Fibroblast of peridontal ligament (primary cell): Measurements from ENCODE around the gene WBP4.
"Not testable (repeated sequence)": the region's sequence is repeated elsewhere in the genome, so short reads cannot be mapped to it uniquely, and the experiment has no call there.

Experiments used
- DNase-seq: peaks from one replicate; pipeline ENCODE4 v3.0.0-alpha.2; 2010; ENCODE audit errors: extremely low read depth

WBP4 gene

DNA sequence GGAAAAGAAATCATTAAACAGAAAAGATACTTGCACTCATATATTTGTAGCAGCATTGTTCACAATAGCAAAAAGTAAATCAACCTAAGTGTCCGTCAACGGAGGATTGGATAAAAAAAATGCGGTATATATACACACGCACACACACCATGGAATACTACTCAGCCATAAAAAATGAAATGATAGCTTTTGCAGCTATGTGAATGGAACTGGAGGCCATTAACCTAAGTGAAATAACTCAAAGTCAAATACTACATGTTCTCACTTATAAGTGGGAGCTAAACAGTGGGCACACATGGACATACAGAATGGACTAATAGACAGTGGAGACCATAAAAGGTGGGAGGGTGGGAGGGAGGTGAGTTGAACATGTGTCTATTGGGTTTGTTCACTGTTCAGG lies 18.4 kb downstream of the WBP4 start:
- no peak for DNase-seq

DNA sequence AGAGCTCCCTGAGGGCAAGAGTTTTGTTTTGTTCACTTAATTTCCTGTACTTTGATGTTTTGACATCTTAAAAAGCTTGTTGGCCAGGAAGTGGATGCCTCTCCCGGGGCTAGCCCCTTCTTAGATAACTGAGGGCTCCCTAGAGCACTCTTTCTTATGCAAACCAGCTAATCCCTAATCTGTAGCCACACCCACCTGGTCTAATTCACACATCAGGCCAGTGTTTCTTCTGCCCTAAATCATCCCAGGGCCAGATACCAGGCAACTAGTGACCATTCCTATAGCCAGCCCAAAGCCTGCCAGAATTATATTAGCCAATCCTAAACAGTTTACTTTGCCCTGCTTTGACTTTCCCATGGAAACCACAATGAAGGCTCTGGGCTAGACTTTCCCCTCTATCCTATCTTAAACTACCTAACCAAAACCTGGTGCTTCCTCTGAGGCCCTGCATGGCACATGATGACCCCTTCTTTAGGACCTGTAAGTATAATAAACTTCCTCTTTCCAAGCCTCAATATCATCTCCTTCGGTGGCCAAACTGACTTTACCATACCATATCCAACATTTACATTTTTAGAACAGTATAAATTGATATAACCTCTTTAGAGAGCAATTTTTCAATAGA lies 24.8 kb downstream of the WBP4 start:
- peak; percentile 30 for DNase-seq

DNA sequence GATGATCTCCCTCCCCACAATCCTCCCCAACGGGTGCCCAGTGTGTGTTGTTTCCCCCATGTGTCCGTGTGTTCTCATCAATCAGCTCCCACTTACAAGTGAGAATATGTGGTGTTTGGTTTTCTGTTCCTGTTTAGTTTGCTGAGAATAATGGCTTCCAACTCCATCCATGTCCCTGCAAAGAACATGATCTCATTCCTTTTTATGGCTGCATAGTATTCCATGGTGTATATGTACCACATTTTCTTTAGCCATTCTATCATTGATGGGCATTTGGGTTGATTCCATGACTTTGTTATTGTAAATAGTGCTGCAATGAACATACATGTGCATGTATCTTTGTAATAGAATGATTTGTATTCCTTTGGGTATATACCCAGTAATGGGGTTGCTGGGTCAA lies 34.4 kb downstream of the WBP4 start:
- DNase-seq: not testable (repeated sequence)

DNA sequence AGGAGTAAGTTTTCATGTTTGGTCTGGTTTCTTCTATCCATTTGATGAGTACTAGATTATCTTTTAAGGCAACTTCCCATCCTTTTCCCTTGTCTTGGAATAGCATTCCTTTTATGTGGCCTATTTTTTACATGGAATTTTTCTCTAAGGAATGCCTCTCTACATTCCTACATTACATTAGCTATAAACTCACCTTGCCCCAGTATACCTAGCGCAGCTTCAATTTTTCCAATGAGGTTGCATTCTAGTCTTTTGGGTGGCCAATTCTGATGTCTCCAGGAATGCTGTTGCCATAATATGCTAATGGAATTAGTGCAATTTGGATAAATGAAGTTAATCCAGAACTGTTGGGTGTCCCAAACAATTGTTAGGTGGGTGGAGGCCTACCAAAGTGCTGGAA lies 37.5 kb downstream of the WBP4 start:
- DNase-seq: no peak

DNA sequence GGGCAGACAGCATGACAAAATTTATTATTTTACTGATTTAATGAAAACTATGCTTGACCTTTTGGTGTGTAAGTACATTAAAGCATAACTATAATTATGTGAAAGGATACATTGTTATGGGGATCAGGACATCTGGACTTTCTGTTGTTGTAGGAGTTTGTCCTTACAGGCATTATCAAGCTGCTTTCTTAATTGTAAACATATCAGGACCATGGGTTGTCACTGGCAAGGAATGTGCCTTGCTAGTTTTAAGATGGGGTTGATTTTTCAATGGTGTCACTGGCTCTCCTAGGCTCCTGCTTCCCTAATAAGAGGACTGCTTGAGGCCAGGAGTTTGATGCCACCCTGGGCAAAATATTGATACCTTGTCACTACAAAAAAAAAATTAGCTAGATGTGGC lies 38.7 kb downstream of the WBP4 start:
- DNase-seq: no peak

DNA sequence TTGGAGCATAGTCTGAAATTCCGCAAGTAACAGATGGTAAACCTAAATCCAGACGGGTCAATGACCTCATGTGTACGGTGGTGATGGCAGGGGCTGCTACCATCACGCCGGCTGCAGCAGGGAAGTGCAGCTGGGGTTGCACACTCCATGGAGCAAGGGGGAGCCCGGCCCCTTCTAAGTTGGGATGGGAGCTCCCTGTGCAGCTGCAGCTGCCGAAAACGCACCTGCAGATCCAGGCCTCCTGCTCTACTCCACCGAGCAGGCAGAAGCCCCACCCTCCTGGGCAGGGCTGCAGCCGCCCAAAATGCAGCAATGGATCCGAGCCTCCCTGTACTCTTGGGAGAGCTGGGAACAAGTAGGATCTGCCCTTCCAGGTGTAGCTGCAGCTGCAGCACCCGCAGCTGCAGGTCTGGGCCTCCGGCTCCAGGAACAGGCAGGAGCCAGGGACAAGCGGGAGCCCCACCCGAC lies 45.8 kb downstream of the WBP4 start:
- no peak for DNase-seq

DNA sequence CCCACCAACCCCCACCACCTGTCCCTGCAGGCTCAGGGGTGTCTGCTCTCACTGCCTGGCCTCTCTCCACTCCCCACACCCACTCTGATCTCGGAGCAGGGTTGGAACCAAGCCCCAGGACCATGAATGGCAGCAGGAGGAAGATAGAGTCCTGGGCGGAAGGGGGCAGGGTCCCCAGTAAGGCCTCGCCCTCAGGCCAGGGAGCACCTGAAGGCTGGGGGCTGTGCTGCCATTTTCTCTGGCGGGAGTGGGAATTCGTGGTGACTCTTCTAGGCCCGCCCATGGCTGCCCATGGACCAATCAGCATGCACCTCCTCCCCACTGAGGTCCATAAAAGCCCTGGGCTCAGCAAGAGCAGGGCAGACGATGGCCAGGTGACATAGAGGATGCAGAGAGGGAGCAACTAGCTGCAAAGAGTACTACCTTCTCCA lies 46.3 kb downstream of the WBP4 start:
- no peak for DNase-seq

DNA sequence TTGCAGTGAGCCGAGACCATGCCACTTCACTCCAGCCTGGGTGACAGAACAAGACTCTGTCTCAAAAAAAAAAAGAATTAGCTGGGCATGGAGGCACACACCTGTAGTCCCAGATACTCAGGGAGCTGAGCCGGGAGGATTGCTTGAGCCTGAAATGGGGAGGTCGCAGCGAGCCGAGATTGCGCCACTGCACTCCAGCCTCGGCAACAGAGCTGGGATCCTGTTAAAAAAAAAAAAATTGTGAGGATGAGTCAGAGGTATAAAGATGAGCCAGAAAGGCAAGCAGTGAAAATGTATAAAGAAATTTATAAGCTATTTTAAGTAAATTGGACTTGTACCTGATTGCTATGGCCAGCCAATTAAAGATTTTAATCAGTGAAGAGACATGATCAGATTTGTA lies 50.1 kb downstream of the WBP4 start:
- peak; percentile 16 for DNase-seq

DNA sequence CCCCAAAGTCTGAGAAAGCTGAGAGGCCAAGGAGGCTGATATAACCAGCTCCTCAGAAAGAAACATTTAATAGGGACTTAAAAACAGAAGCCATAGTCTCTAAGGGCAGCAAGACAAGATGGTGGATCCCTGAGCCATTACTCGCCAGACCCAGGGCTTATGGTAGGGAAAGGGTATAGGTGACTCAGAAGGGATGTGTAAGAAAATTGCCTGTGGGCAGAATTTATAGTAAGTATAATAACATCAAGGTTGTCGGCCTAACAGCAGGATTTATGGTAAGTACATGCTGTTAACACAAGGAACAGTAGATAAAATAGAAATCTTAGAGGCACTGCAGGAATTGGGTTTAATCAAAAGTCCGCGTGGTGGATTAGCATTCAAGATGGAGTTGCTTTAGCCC lies 56.6 kb downstream of the WBP4 start:
- no peak for DNase-seq

DNA sequence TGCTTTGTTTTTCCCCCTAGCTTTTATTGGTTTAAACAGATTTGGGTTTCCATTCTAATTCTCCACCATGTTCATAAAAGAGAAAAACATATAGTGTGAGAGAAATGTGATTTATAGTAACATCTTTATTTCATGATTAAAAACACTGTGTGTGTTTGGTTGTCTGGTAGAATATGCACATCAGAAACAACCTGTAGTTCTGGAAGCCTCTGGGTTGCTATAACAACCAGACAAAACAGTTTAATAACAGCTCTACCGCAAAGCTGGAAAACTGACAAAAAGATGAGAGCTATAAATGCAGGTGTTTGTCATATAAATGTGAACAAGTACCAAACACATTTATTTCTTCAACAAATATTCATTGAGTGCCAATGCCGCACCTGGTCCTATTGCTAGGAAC lies 61.5 kb downstream of the WBP4 start:
- DNase-seq: no peak

DNA sequence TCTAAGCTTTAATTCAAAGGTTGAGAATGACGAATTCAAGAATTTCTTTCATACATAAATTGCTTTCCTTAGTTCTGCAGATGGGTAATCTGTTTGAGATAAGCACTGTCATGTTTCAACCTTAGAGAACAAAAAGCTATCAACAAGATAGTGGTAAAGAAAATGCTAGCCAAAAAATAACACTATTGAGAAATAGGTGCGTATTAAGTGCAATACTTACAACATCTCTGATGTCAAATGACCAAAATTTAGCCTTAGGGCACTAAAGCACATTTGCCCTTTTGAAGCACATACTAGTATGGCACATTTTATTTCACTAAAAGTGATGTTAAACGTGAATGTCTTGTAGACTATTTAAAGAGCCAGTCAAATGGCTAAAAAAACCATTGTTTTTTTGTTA lies 66.4 kb downstream of the WBP4 start:
- no peak for DNase-seq

DNA sequence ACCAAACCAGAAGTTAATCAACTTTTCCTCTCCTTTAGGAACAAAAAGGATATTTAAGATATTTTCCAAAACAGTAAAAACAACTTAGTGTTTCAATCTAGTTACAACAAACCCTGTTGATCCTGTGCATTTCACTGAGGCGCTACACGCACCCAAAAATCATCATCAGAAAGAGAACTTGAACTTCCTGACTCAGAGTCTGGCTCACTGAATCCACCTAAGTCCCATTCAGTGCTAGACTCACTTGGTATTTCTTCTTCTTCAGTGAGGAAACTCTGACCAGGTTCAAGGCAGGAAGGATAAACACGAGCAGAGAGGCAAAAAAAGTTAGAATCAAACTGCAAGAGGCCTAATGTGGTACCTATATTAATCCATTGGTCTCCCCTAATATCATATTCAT lies 69.0 kb downstream of the WBP4 start:
- peak; percentile 26 for DNase-seq

DNA sequence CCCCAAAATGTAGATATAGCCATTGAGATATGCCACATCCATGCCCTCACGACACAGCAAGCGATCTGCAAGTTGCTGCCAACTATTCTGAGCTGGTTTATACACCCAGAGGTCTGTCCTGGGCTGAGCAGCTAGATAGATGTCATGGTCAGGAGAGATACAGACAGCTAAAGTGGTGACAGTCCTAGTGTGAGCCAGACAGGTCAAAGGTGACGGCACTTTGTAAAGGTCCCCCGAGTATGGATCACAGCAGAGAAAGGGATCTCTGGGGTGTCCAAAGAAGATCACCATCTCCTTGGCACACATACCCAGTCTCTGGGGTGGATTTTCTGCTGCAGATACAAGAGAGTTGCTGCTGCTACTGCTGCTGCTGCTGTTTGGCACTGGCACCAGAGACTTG lies 69.9 kb downstream of the WBP4 start:
- DNase-seq: not testable (repeated sequence)

DNA sequence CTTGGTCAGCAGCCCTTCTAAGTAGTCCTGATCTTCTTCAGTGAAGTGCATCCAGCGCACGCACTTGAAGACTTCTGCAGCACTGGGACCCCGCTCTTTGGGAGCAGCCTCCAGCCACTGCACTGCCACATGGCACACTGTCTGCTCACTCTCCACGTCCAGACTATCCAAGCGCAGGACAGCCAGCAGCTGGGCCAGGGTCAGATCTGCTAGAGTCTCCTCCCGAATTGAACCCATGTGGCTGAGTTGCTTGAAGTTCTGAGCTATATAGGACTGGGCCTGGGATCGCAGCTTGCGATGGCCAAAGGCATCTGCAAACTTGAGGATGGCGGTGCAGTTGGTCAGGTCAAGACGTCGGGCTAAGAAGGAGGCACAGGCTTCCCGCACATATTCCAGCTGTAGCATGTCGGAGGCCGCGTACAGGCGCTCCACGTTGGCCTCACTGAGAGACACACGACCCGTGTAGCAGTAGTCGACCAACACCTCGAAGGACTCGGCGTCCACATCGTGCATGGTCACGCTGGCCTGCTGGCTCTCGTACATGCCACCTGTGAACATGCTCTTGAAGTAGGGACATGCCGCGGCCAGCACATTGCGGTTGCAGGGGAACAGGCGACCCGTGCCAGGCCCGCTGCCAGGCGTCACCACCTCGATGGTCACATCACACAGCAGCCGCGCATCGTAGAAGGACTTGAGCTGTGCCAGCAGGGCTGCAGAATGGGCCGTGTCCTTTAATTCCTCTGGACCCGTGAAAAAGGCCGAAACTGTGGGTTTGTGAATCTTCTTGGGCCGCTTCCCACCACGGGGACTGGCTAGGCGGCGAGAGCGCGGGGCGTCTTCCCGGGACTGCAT lies 70.6 kb downstream of the WBP4 start:
- DNase-seq: not testable (repeated sequence)

DNA sequence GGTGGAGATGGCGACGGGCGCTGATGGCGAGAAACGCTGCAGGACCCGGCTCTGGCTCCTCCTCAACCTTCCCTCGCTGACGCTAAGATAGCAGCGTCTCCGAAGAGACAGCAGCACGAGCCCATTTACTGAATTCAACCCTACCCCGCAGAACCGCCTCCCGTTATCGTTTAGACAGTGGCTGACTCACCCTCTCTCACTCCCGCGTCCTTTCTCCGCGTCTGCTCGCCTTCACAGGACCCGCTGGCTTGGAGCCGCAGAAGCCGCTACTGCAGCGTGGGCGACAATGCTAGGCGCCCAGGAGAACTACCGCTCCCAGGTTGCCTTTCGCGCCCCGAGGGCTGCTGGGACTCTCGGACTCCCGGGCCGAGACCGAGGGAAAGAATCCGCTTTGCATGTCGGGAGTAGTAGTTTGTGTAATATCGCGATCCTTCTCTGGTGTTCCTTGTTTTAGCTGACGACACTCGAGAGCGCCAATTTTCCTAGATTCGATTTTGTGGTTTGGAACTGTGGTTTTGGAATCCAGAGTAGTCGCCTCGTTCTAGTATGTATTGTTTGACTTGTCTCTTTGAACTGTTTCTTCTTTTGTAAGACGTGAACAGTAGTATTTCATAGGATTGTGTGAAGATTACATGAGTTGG lies 71.3 kb downstream of the WBP4 start, which contains the start of gene KBTBD6:
Gene KBTBD6 (minus strand): TSS at position 291 of the 641 bp plus-strand sequence. CDS start 291 bp downstream, outside the sequence.
- peak; percentile 99 for DNase-seq
